ENCODE results near the gene CBARP.
A peak's percentile ranks its signal among the peaks of the same experiment; 100 is the strongest.

Gene CBARP

GRCh38 chr19:1275976-1276627 lies 38.3 kb upstream of the CBARP start:
- no peak for DNase-seq (ENCODE audit: low read depth)
- peak overlapping the region; percentile 75 for H3K4me3 ChIP-seq (ENCODE audit: low read depth, low read length)

GRCh38 chr19:1275260-1275975 lies 37.6 kb upstream of the CBARP start, which contains the start of gene FAM174C:
FAM174C (plus strand) TSS chr19:1275530; CDS start chr19:1275550, 20 bp downstream.
- H3K4me3 ChIP-seq (ENCODE audit: low read depth, low read length), result peak within 1 kb of the TSS; percentile 75

GRCh38 chr19:1274852-1275259 lies 37.1 kb upstream of the CBARP start:
- no peak for DNase-seq (ENCODE audit: low read depth)
- H3K4me3 ChIP-seq (ENCODE audit: low read depth, low read length), result peak overlapping the region; percentile 75

More at GRCh38 chr19:1275260-1275975, 37.6 kb upstream of the CBARP start, which contains the start of gene FAM174C:
- DNase-seq (ENCODE audit: low read depth), result peak; percentile 92

GRCh38 chr19:1274081-1274851 lies 36.5 kb upstream of the CBARP start:
- no peak for DNase-seq (ENCODE audit: low read depth)
- peak overlapping the region; percentile 75 for H3K4me3 ChIP-seq (ENCODE audit: low read depth, low read length)

- DNase-seq (ENCODE audit: low read depth), result no peak
- no peak overlapping the region for H3K4me3 ChIP-seq (ENCODE audit: low read depth, low read length)
Measured at GRCh38 chr19:1273263-1274041, 35.6 kb upstream of the CBARP start.

GRCh38 chr19:1272423-1273262 lies 34.8 kb upstream of the CBARP start:
- H3K4me3 ChIP-seq (ENCODE audit: low read depth, low read length), result no peak overlapping the region
- no peak for DNase-seq (ENCODE audit: low read depth)

- H3K4me3 ChIP-seq (ENCODE audit: low read depth, low read length), result no peak overlapping the region
- DNase-seq (ENCODE audit: low read depth), result no peak
Measured at GRCh38 chr19:1271528-1272422, 34.0 kb upstream of the CBARP start.

- H3K4me3 ChIP-seq (ENCODE audit: low read depth, low read length), result peak overlapping the region; percentile 69
- DNase-seq (ENCODE audit: low read depth), result no peak
Measured at GRCh38 chr19:1270854-1271527, 33.2 kb upstream of the CBARP start.

GRCh38 chr19:1270213-1270853 lies 32.5 kb upstream of the CBARP start:
- H3K4me3 ChIP-seq (ENCODE audit: low read depth, low read length), result peak overlapping the region; percentile 69
- no peak for DNase-seq (ENCODE audit: low read depth)

GRCh38 chr19:1269478-1270212 lies 31.8 kb upstream of the CBARP start:
- DNase-seq (ENCODE audit: low read depth), result peak; percentile 67
- H3K4me3 ChIP-seq (ENCODE audit: low read depth, low read length), result peak overlapping the region; percentile 69

GRCh38 chr19:1269065-1269477 lies 31.3 kb upstream of the CBARP start, which contains the start of gene CIRBP:
CIRBP (plus strand) TSS chr19:1269332; CDS start chr19:1270934, 1,602 bp downstream.
- DNase-seq (ENCODE audit: low read depth), result peak; percentile 95
- H3K4me3 ChIP-seq (ENCODE audit: low read depth, low read length), result peak within 1 kb of the TSS; percentile 69

GRCh38 chr19:1268226-1269064 lies 30.6 kb upstream of the CBARP start:
- H3K4me3 ChIP-seq (ENCODE audit: low read depth, low read length), result no peak overlapping the region
- no peak for DNase-seq (ENCODE audit: low read depth)

GRCh38 chr19:1267477-1268225 lies 29.8 kb upstream of the CBARP start:
- H3K4me3 ChIP-seq (ENCODE audit: low read depth, low read length), result peak overlapping the region; percentile 56
- DNase-seq (ENCODE audit: low read depth), result no peak

GRCh38 chr19:1266916-1267476 lies 29.2 kb upstream of the CBARP start:
- DNase-seq (ENCODE audit: low read depth), result no peak
- peak overlapping the region; percentile 56 for H3K4me3 ChIP-seq (ENCODE audit: low read depth, low read length)
